Measurements from ENCODE around the gene SSTR3. TPM values are rescaled to one million over a fixed set of nuclear protein-coding genes. Genes with fewer than 3 reads are reported as not detected.

The SSTR3 gene
- total and polyA plus RNA-seq, 9 of the 15 experiments (the other 6 are each of a cell fraction or from before 2014, with no cell fraction given) = 0.03 TPM; not detected in 8

DNA sequence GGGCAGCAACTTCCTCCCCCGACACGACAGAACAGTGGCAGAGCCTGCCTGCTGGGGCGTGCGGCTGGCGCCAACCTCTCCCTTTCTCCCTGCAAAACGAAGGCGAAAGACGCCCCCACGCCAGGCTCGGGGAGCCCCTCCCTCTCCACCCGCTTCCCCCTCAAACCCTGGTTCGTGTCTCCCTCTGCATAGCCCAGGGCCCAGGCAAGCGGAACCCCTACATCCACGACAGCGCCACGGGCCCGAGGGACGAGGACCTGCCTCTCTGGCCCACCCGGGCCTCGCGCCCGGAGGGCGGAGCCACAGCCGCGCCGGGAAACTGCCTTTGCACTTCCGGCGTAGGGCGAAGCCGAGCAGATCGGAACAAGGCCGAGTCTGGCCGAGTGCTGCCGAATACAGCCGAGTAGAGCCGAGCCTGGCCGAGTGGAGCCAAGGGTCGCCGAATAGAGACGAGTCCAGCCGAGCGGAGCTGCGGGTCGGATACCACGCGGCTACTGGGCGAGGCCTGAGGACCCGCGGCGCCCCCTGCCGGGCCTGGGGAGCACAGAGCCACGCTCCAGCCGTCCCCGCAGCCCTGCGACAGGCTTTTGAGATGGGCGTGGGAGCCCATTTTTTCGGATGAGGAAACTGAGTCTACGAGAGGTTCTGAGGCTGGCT is 13.0 kb downstream of the SSTR3 start (continued):
- TF ChIP-seq TSHZ1 (CRISPR knock-in tag; IDR thresholded peaks at IDR 0.05) = no peak
- no peak for TF ChIP-seq NR2C1 (IDR thresholded peaks at IDR 0.05)
- no peak for TF ChIP-seq NR2C1 (tag; IDR thresholded peaks at IDR 0.05)
- TF ChIP-seq IRF2 (CRISPR knock-in tag; IDR thresholded peaks at IDR 0.05) = no peak
- no peak for TF ChIP-seq AFF1 (IDR thresholded peaks at IDR 0.05; ENCODE audit: low read depth in 1 of 2, partially characterized antibody in 2 of 2)
- no peak for TF ChIP-seq DNMT1 (IDR thresholded peaks at IDR 0.05)
- TF ChIP-seq FOXJ3 (CRISPR knock-in tag; IDR thresholded peaks at IDR 0.05) = no peak
- TF ChIP-seq POLR3G (IDR thresholded peaks at IDR 0.05; ENCODE audit: extremely low read depth, insufficient read length, insufficient replicate concordance) = no peak
- TF ChIP-seq ZNF121 (CRISPR knock-in tag; conservative IDR thresholded peaks at IDR 0.05) = no peak
- peak; percentile 79; the same call in 1 of the 2 replicates for TF ChIP-seq ZBTB9 (CRISPR knock-in tag; IDR thresholded peaks at IDR 0.05)
- TF ChIP-seq, protein P1, sequence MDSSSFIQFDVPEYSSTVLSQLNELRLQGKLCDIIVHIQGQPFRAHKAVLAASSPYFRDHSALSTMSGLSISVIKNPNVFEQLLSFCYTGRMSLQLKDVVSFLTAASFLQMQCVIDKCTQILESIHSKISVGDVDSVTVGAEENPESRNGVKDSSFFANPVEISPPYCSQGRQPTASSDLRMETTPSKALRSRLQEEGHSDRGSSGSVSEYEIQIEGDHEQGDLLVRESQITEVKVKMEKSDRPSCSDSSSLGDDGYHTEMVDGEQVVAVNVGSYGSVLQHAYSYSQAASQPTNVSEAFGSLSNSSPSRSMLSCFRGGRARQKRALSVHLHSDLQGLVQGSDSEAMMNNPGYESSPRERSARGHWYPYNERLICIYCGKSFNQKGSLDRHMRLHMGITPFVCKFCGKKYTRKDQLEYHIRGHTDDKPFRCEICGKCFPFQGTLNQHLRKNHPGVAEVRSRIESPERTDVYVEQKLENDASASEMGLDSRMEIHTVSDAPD (CRISPR knock-in tag; IDR thresholded peaks at IDR 0.05) = no peak
- no peak for TF ChIP-seq PHTF2 (CRISPR knock-in tag; IDR thresholded peaks at IDR 0.05)
- no peak for TF ChIP-seq ESRRB (CRISPR knock-in tag; IDR thresholded peaks at IDR 0.05; ENCODE audit: borderline replicate concordance)

All from K562 (cell line).